ENCODE data around the gene SCMH1.

Gene SCMH1

DNA sequence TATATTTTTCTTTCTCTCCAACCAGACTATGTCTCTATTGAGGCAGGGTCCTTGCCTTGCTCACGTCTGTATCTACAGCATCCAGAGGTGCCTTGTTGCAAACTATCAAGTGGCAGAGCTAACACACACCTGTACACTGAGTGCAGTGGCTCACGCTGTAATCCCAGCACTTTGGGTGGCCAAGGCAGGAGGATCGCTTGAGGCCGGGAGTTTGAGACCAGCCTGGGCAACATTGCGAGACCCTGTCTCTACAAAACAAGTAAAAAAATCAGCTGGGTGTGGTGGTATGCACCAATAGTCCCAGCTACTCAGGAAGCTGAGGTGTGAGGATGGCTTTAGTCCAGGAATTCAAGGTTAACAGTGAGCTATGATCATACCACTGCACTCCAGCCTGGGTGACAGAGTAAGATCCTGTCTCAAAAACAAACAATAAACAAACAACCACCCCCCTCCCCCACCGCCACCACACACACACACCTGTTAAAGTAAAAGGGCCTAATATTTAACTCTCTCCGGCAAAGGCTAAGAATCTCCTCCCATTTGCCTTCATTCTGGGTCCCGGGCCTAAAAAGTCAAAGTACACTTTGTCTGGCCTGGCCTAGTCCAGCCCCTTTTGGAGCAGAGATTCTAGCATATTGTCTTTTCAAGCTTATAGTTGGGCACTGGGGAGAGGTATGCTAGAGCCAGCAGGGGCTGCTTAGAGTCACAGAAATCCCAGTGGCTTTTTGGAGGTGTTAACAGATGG lies 211.1 kb downstream of the SCMH1 start:
- TF ChIP-seq FOXM1 (IDR thresholded peaks at IDR 0.05; ENCODE audit: borderline replicate concordance, low read depth), result no peak
- TF ChIP-seq NFIC (IDR thresholded peaks at IDR 0.05), result no peak

DNA sequence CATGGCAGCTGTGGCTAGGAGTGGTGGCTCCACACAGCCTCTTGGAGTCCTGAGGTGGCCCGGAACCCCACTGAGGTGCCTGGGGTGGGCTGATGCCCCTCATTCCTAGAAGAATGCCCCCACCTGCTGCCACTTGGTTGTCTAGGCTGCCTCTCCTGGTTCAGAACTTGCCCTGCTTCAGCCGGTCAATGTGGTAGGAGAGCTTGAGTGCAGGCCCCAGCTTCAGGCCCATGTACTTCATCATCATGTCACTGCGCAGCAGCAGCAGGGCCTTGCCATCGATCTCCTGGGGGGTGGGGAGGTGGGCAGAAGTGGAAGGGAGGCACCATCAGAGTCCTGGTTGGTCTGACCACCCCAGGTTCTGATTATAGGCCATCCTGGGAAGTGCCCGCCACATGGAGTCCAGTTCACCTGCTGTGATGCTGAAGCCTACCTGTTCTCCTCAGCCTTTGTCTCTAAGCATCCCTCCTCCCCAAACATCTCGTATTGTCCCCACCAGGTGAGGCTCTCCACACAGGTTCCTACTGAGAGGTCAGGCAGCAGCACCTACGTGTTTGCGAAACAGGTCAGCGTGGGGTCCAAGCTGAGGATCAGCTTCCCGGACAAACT lies 214.0 kb downstream of the SCMH1 start:
- no peak for TF ChIP-seq FOXM1 (IDR thresholded peaks at IDR 0.05; ENCODE audit: borderline replicate concordance, low read depth)
- TF ChIP-seq, protein P1, sequence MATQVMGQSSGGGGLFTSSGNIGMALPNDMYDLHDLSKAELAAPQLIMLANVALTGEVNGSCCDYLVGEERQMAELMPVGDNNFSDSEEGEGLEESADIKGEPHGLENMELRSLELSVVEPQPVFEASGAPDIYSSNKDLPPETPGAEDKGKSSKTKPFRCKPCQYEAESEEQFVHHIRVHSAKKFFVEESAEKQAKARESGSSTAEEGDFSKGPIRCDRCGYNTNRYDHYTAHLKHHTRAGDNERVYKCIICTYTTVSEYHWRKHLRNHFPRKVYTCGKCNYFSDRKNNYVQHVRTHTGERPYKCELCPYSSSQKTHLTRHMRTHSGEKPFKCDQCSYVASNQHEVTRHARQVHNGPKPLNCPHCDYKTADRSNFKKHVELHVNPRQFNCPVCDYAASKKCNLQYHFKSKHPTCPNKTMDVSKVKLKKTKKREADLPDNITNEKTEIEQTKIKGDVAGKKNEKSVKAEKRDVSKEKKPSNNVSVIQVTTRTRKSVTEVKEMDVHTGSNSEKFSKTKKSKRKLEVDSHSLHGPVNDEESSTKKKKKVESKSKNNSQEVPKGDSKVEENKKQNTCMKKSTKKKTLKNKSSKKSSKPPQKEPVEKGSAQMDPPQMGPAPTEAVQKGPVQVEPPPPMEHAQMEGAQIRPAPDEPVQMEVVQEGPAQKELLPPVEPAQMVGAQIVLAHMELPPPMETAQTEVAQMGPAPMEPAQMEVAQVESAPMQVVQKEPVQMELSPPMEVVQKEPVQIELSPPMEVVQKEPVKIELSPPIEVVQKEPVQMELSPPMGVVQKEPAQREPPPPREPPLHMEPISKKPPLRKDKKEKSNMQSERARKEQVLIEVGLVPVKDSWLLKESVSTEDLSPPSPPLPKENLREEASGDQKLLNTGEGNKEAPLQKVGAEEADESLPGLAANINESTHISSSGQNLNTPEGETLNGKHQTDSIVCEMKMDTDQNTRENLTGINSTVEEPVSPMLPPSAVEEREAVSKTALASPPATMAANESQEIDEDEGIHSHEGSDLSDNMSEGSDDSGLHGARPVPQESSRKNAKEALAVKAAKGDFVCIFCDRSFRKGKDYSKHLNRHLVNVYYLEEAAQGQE (IDR thresholded peaks at IDR 0.05; ENCODE audit: low read depth), result no peak
- no peak for TF ChIP-seq EP300 (IDR thresholded peaks at IDR 0.05; ENCODE audit: borderline replicate concordance)
- TF ChIP-seq EGR1 (IDR thresholded peaks at IDR 0.05), result no peak
- TF ChIP-seq RAD21 (IDR thresholded peaks at IDR 0.05; ENCODE audit: low read depth), result no peak
- no peak for TF ChIP-seq TAF1 (IDR thresholded peaks at IDR 0.05; ENCODE audit: low read depth)
- no peak for TF ChIP-seq NFIC (IDR thresholded peaks at IDR 0.05)
- no peak for TF ChIP-seq CREB1 (IDR thresholded peaks at IDR 0.05; ENCODE audit: low read depth)
- TF ChIP-seq, protein P2, sequence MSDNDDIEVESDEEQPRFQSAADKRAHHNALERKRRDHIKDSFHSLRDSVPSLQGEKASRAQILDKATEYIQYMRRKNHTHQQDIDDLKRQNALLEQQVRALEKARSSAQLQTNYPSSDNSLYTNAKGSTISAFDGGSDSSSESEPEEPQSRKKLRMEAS (IDR thresholded peaks at IDR 0.05), result no peak

DNA sequence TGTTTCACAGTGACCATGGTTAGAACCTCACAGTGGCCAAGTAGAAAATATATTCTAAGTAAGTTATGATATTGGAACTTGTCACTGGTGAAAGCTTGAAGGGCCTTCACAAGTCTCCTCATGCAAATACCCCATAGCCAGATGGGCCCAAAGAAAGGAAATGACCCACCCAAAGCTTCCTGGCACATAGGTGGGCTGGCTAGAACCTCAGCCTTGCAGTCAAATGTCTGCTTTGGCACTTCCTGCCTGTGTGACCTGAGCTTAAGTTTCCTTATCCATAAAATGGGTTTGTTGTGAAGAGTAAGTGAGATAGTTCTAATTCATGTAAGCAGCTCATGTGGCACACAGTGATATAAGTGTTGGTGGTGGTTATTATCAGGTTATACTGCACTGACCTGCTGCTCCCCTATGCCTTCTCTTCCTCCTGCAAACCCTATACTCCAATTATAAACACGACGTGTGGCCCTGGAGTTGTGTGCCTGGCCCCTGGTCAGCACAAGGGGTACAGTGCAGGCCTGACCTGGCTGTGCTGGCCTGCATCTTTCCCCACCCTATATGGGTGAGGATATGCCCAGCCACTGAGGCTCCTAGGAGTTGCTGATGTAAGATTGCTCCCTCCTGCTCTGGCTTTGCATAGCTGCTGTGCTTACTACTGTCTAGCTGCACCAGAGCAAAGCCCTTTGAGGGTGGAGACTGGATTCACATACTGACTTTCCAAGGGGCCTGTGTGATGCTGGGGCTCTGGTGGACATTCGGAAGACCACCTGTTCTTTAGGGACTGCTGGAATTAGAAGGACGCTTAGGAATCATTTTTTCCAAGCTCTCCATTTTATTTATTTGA lies 215.9 kb downstream of the SCMH1 start:
- TF ChIP-seq, protein P1 (IDR thresholded peaks at IDR 0.05; ENCODE audit: low read depth), result no peak
- no peak for TF ChIP-seq TEAD4 (IDR thresholded peaks at IDR 0.05)
- no peak for TF ChIP-seq CEBPB (IDR thresholded peaks at IDR 0.05)
- TF ChIP-seq YY1 (IDR thresholded peaks at IDR 0.05; ENCODE audit: low read depth), result no peak
- TF ChIP-seq NFIC (IDR thresholded peaks at IDR 0.05), result no peak
- no peak for TF ChIP-seq EGR1 (IDR thresholded peaks at IDR 0.05)
- TF ChIP-seq, protein P3, sequence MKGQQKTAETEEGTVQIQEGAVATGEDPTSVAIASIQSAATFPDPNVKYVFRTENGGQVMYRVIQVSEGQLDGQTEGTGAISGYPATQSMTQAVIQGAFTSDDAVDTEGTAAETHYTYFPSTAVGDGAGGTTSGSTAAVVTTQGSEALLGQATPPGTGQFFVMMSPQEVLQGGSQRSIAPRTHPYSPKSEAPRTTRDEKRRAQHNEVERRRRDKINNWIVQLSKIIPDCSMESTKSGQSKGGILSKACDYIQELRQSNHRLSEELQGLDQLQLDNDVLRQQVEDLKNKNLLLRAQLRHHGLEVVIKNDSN (IDR thresholded peaks at IDR 0.05), result no peak
- TF ChIP-seq ZBTB7A (IDR thresholded peaks at IDR 0.05; ENCODE audit: low read depth), result no peak
- no peak for TF ChIP-seq FOXM1 (IDR thresholded peaks at IDR 0.05; ENCODE audit: borderline replicate concordance, low read depth)
- no peak for TF ChIP-seq TAF1 (IDR thresholded peaks at IDR 0.05; ENCODE audit: low read depth)
- no peak for TF ChIP-seq RAD21 (IDR thresholded peaks at IDR 0.05; ENCODE audit: low read depth)
- no peak for TF ChIP-seq CREB1 (IDR thresholded peaks at IDR 0.05; ENCODE audit: low read depth)
- TF ChIP-seq, protein P2 (IDR thresholded peaks at IDR 0.05), result no peak
- TF ChIP-seq TCF12 (IDR thresholded peaks at IDR 0.05; ENCODE audit: low read depth), result no peak

DNA sequence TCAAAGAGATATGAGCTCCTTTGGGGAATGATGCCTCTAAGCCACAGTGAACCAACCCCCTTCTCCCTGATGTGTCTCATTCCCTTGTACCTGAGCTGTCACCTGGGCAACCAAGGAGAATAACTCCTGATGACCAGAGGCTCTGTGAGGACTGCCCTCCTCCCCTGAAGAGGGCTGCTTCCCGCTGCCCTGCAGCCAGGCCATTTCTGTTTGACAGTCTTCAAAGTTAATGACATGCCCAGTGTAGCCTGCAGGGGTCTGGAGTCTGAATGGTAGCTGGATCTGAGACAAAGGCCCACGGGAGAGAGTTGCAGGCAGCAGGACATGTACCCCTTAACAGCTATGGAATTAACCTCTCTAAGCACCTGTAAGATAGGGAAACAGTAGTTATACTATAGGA lies 217.2 kb downstream of the SCMH1 start:
- no peak for TF ChIP-seq EGR1 (IDR thresholded peaks at IDR 0.05)
- no peak for TF ChIP-seq CREB1 (IDR thresholded peaks at IDR 0.05; ENCODE audit: low read depth)
- TF ChIP-seq NFIC (IDR thresholded peaks at IDR 0.05), result no peak
- TF ChIP-seq ZBTB7A (IDR thresholded peaks at IDR 0.05; ENCODE audit: low read depth), result no peak
- no peak for TF ChIP-seq RAD21 (IDR thresholded peaks at IDR 0.05; ENCODE audit: low read depth)
- no peak for TF ChIP-seq TAF1 (IDR thresholded peaks at IDR 0.05; ENCODE audit: low read depth)
- TF ChIP-seq, protein P3 (IDR thresholded peaks at IDR 0.05), result no peak
- TF ChIP-seq EP300 (IDR thresholded peaks at IDR 0.05; ENCODE audit: borderline replicate concordance), result no peak
- no peak for TF ChIP-seq TEAD4 (IDR thresholded peaks at IDR 0.05)
- TF ChIP-seq, protein P1 (IDR thresholded peaks at IDR 0.05; ENCODE audit: low read depth), result no peak
- TF ChIP-seq CEBPB (IDR thresholded peaks at IDR 0.05), result no peak
- TF ChIP-seq TCF12 (IDR thresholded peaks at IDR 0.05; ENCODE audit: low read depth), result no peak
- TF ChIP-seq, protein P2 (IDR thresholded peaks at IDR 0.05), result no peak
- no peak for TF ChIP-seq YY1 (IDR thresholded peaks at IDR 0.05; ENCODE audit: low read depth)
- no peak for TF ChIP-seq FOXM1 (IDR thresholded peaks at IDR 0.05; ENCODE audit: borderline replicate concordance, low read depth)
